Measurements from ENCODE around the gene MADD. TPM values are rescaled to one million over a fixed set of nuclear protein-coding genes. Genes with fewer than 3 reads are reported as not detected.

Gene MADD
- total RNA-seq, 1 experiment from 2014 or later, result 41.0 TPM

GRCh38 chr11:47317064-47317828, 47.3 kb downstream of the MADD start:
- Histone ChIP-seq H3K9ac (ENCODE audit: extremely low read depth, insufficient read length, low read length) (no peak overlapping the region), H2AK5ac (ENCODE audit: insufficient read length, low read length) (no peak overlapping the region), H4K20me1 (ENCODE audit: control insufficient read depth, insufficient read depth, insufficient read length) (no peaks in the 10 kb centered on the region), H3K56ac (ENCODE audit: insufficient read length, low read depth, low read length) (no peak overlapping the region), H3K4me1 (ENCODE audit: insufficient read depth, low read length) (no peaks in the 10 kb centered on the region), H2BK15ac (ENCODE audit: low read depth, low read length) (no peak overlapping the region), H3K79me2 (ENCODE audit: insufficient read depth, low read length) (no peaks in the 10 kb centered on the region), H3T11ph (ENCODE audit: low read length) (no peak overlapping the region), H3K18ac (ENCODE audit: insufficient read length, low read depth, low read length) (no peak overlapping the region), H2BK20ac (ENCODE audit: low read depth, low read length, poor library complexity, severe bottlenecking) (no peak overlapping the region), H4K91ac (ENCODE audit: insufficient read length, low read depth, low read length) (no peak overlapping the region), H2BK12ac (ENCODE audit: insufficient read length, low read depth, low read length) (no peak overlapping the region), H3K4me2 (ENCODE audit: insufficient read depth, insufficient read length, low read length) (no peak overlapping the region), H3K79me1 (ENCODE audit: insufficient read depth, low read depth, low read length, poor library complexity, severe bottlenecking) (no peaks in the 10 kb centered on the region), H3K27me3 (ENCODE audit: insufficient read depth, low read length) (no peaks in the 10 kb centered on the region), H2BK120ac (ENCODE audit: low read depth, low read length, poor library complexity, severe bottlenecking) (no peak overlapping the region), H3K23ac (ENCODE audit: insufficient read length, low read depth, low read length) (no peak overlapping the region), H2AFZ (ENCODE audit: low read length) (no peak overlapping the region), H2BK5ac (ENCODE audit: insufficient read length, low read length) (no peak overlapping the region), H3K14ac (ENCODE audit: insufficient read depth, low read length) (no peak overlapping the region), H4K5ac (ENCODE audit: insufficient read length, low read depth, low read length) (no peak overlapping the region), H3K27ac (ENCODE audit: insufficient read length, low read depth, low read length) (no peak overlapping the region), H3K23me2 (ENCODE audit: insufficient read length, low read depth, low read length, poor library complexity, severe bottlenecking) (no peaks in the 10 kb centered on the region), H3K4ac (ENCODE audit: low read depth, low read length) (no peak overlapping the region), H4K8ac (replicated peaks; ENCODE audit: insufficient read length, low read depth, low read length) (no peak overlapping the region), H3K9me3 (ENCODE audit: control insufficient read depth, low read depth, low read length) (no peaks in the 10 kb centered on the region)
- Mint-ChIP-seq H3K36me3 (ENCODE audit: insufficient read depth in 1 of 3, low read depth in 3 of 3) (peaks cover 8 to 50% (median 25%) of the 10 kb centered on the region in 3 experiments; a peak in 6 of 7 replicates), H3K4me1 (no peaks in the 10 kb centered on the region), H3K9me3 (no peaks in the 10 kb centered on the region), H3K27me3 (ENCODE audit: low read depth) (no peaks in the 10 kb centered on the region), H3K27ac (peak overlapping the region in 1 of 3 experiments; percentile 39; a peak in 1 of 7 replicates), H3K4me3 (no peak overlapping the region)
- DNase-seq, result no peak
- WGBS (ENCODE audit: extremely low coverage, insufficient read length, low lambda C conversion rate), result no CpG with 5 or more reads among the region's 5 CpGs
- no peak for TF ChIP-seq CTCF (conservative IDR thresholded peaks at IDR 0.05)
